ENCODE results near the gene SSNA1.

The SSNA1 gene, protein sequence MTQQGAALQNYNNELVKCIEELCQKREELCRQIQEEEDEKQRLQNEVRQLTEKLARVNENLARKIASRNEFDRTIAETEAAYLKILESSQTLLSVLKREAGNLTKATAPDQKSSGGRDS

DNA sequence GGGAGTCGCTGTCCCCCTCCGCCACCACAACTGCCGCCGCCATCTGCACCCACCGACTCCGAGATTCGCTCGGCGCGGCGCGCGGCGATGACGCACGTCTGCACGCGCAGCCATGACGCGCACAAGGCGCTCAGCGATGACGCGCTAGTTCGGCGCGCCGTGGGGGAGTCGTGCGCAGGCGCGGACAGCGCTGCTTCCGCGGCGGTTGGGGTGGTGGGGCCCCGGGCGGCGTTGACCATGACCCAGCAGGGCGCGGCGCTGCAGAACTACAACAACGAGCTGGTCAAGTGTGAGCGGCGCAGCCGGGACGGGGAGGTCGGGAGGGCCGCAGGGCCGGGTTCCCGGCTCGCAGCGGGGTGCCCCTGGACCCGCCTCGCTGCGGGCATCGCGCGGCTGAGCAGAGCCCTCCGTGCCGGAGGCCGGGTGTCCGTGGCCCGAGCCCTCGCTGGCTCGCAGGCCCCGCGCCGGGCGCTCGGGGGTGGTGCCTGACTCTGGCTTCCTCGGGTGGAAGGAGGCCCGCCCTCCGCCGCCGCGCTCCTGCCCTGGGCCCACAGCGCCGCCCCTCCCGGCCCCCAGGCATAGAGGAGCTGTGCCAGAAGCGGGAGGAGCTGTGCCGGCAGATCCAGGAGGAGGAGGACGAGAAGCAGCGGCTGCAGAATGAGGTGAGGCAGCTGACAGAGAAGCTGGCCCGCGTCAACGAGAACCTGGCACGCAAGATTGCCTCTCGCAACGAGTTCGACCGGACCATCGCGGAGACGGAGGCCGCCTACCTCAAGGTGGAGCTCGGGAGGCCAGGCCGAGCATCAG is at the start of gene SSNA1, which contains the start of gene ANAPC2:
Gene SSNA1, plus strand, starts transcription at position 187 of the 807 bp plus-strand sequence. Its CDS starts 51 bp downstream, at position 238.
Gene ANAPC2, minus strand, starts transcription at position 71 of the 807 bp plus-strand sequence. Its CDS starts 28 bp downstream, at position 43.
- peak; percentile 91 to 95 for DNase-seq (ENCODE audit: low read depth in 2 of 2)

- no peak for DNase-seq (ENCODE audit: low read depth in 2 of 2)
Observed at GRCh38 chr9:137138722-137139467, 49.6 kb upstream of the SSNA1 start, which contains the start of gene GRIN1. TSS of gene GRIN1 (plus strand) at chr9:137139154. CDS start at chr9:137139487, 333 bp downstream.

DNA sequence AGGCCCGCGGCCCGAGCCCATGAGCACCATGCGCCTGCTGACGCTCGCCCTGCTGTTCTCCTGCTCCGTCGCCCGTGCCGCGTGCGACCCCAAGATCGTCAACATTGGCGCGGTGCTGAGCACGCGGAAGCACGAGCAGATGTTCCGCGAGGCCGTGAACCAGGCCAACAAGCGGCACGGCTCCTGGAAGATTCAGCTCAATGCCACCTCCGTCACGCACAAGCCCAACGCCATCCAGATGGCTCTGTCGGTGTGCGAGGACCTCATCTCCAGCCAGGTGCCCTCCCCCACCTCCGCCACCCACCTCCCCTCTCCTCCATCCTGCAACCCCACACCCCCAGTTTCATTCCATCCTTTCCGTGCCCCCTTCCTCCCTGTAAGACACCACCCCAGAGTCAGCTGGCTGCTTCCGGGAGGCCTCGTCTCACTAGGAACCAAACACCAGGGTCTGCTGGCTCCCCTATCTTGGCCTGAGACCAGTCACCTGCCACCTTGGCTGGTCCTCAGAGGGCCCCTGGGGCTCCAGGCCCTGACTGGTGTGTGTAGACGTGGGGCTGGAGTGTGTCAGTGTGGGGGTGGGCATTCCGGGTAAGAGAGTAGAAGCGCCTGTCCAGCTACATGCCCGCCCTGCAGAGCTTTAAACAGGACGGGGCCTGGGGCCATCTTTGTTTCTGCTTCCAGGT is 48.9 kb upstream of the SSNA1 start:
- no peak for DNase-seq (ENCODE audit: low read depth in 2 of 2)

GRCh38 chr9:137140151-137141012 is 48.1 kb upstream of the SSNA1 start:
- no peak for DNase-seq (ENCODE audit: low read depth in 2 of 2)

GRCh38 chr9:137141050-137141810 is 47.2 kb upstream of the SSNA1 start:
- no peak for DNase-seq (ENCODE audit: low read depth in 2 of 2)

DNA sequence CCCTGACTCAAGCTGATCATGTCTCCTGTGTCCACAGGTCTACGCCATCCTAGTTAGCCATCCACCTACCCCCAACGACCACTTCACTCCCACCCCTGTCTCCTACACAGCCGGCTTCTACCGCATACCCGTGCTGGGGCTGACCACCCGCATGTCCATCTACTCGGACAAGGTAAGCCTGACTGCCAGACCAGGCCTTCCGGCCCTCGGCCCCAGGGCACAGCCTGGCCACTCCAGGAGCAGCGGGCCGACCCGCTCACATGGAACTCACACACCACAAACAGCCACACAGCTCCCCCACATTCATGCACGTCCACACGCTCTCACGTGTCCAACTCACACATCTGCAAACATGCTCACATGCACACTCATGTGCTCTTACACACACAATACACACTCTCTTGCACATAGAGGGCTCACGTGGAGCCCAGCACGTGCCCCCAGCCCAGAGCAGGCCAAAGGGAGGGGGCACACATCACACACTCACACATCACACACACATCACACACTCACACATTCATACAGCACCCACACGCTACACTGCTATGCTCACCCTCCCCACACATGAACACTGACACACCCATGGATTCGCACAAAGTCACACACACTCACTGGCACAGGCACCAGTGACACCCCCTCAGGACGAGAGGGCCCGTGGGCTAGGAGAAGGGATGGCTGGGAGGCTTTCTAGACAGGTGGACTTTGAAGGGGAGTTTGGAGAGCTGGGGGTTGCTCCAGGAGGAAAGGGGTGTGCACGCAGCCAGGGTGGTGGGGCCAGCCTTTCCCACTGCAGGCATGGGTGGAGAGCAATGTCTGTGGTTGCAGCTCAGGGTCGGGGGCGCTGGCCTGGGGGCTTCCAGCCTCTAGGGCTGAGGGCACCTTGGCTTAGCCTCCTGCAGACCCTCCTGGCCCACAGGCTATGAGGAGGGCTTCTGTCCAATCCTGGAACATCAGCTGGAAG is 46.2 kb upstream of the SSNA1 start:
- no peak for DNase-seq (ENCODE audit: low read depth in 2 of 2)

DNA sequence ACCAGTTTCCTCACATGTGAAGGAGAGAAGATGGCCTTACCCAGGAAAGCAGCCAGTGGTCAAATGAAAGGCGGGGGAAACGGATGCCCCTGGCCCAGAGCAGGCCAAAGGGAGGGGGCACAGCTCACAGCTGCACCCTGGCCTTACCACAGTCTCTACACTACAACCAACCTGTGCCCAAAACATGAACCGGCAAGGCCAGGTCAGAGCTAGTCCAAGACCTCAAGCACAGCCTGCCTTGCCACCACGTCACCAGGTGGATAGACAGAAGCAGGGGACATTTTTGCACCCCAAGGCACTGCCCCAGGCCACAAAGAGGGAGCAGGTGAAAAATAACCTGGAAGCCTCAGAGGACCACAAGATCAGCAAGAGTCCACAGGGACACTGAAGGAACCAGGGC is 45.0 kb upstream of the SSNA1 start:
- DNase-seq (ENCODE audit: low read depth in 2 of 2): no peak

DNA sequence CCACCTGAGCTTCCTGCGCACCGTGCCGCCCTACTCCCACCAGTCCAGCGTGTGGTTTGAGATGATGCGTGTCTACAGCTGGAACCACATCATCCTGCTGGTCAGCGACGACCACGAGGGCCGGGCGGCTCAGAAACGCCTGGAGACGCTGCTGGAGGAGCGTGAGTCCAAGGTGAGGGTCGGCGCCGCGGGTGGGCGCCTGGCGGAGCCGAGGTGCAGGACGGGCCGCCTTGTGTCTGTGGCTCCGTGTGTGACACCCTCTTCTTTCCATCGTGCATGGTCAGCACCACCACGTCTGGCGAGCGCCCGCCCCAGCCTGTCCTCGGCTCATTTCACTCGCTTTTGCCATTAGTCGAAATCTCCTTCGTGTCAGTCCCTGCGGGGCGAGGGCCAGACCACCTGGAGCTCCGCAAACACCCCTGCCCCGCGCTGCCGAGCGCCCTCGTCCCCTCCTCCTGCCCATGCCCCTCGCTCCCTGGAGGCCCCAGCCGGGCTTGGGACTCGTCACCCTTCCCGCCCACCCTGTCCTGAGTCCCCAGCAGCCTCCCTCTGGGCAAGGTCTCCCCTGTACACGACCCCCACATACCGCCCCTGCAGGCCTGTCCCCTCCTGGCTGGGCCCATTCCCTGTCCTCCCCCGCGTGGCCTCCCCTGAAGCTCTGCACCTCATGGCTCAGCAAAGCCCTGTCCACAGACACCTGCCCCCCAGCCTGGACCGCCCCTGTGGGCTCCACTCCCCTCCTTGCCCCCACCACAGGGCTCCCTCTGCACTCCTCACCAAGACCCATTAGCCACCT is 42.5 kb upstream of the SSNA1 start:
- no peak for DNase-seq (ENCODE audit: low read depth in 2 of 2)

DNA sequence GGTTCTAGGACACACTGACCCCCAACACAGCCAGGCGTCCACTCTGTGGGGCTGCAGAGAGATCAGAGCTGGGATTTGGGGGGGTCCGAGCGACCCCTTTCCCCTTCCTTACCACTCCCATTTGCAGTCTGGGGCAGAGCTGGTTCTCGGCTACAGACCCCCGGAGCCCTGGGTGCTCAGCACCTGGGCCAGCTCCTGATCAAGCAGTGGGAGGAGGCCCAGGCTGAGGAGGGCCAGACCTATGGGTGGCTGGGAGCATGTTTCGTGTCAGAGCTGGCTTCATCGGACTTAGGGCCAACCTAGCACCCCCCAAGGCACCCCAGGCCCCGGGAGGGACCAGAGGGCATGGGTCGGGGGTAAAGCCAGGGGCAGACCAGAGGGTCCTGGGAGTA is 42.0 kb upstream of the SSNA1 start:
- DNase-seq (ENCODE audit: low read depth in 2 of 2): no peak

- no peak for DNase-seq (ENCODE audit: low read depth in 2 of 2)
Observed at GRCh38 chr9:137147091-137147792, 41.2 kb upstream of the SSNA1 start.

DNA sequence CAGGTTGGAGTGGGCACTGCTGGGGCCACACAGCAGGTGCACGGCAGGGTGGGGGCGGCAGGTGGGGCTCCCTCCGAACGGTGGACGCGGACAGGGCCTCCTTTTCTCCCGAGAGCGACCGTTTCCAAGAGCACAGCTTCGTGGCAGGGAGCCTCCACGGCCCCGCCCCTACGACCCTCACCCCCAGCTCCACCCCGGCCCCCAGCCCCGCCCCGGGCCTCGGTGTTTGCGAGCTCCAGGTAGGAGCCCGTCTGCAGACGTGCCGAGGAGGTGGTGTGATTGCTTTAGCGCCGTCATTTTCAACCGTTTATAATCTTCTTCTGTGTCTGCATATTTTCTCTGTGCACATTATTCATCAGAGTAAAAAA is 40.7 kb upstream of the SSNA1 start:
- DNase-seq (ENCODE audit: low read depth in 2 of 2): no peak

- no peak for DNase-seq (ENCODE audit: low read depth in 2 of 2)
Observed at GRCh38 chr9:137148242-137148641, 40.2 kb upstream of the SSNA1 start.

DNA sequence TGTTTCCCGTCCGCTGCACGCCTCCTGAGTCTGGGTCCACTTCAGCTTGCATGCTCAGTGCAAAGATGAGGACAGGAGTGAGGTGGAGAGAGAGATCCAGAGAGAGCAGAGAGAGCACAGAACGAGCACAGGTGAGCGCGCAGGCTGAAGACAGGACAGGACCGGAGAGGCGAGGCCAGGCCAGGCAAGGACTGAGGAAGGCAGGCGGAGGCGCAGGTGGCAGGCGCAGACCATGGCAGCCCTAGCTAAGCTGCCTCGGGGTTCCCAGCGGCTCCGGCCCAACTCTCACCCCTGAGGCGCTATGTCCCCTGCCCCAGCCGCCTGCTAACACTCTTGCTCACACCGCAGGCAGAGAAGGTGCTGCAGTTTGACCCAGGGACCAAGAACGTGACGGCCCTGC is 39.8 kb upstream of the SSNA1 start:
- no peak for DNase-seq (ENCODE audit: low read depth in 2 of 2)

DNA sequence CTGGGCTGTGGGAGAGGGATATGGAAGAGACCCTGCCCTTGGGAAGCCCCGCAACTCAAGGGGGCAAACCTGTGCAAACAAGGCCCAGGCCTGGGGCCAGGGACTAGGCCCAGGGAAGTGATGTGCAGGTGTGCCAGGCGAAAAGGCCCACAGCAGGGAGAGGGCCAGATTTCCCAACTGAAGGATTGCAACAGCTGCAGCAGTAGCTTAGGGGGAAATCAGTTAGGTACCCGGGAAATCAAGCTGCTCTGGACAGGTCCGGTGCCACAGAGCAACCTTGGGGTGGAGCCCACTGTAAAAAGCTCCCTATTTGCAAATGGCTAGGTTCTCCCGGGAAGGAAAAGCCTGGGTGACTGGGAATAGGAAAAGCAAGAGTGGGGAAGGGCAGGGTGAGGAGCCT is 39.1 kb upstream of the SSNA1 start:
- DNase-seq (ENCODE audit: low read depth in 2 of 2): no peak

DNA sequence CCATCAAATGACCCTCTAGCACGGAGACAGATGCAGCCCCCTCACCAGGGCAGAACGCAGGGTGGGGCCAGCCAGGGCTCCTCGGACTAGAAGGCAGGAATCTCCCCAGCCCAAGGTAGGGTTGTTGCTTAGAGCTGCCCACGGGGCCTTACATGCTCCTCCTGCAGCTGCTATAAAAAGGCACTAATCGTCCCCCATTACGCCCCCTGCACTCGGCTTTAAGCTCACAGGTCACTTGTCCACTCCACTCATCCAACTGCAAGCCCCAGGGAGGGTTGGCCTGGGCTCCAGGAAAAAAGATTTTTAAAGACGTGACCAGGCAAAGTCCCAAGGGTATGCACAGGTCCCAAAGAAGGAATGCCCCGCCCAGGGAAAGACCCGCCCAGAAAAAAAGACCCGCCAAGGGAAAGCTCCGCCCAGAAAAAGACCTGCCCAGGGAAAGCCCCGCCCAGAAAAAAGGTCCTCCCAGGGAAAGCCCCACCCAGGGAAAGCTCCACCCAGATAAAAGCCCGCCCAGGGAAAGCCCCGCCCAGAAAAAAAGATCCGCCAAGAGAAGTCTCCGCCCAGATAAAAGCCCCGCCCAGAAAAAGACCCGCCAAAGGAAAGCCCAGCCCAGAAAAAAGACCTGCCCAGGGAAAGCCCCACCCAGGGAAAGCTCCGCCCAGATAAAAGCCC is 38.4 kb upstream of the SSNA1 start:
- DNase-seq (ENCODE audit: low read depth in 2 of 2): no peak

GRCh38 chr9:137150617-137151457 is 37.6 kb upstream of the SSNA1 start:
- peak in 1 of 2 donors; percentile 74 for DNase-seq (ENCODE audit: low read depth in 2 of 2)
